Measurements from ENCODE around the gene CCDC137.

- TF ChIP-seq CTCF (IDR thresholded peaks at IDR 0.05) (no peak), POLR2A (IDR thresholded peaks at IDR 0.05) (no peak)
Measured at GRCh38 chr17:81688616-81689015, 22.1 kb downstream of the CCDC137 start.
